Measurements from ENCODE around the gene LMX1A.

DNA sequence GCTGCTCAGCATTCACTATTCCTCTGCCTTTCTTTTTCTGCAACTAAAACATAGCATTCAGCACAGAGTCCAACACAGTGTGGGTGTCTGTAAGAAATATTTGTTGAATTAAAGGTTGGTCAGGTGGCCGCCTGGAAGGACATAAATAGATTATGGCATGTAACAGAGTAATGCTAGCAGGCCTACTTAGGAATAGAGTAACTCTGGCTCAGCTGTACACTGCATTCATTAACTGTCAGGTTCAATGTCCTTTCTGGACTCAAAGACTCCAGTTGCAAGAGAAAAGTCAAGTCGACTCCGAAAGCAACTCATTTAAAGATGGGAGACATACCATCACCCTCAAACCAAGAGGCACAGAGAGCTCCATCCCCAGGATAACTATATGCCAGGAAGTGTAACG lies 116.0 kb downstream of the LMX1A start:
- TF ChIP-seq, protein P1, sequence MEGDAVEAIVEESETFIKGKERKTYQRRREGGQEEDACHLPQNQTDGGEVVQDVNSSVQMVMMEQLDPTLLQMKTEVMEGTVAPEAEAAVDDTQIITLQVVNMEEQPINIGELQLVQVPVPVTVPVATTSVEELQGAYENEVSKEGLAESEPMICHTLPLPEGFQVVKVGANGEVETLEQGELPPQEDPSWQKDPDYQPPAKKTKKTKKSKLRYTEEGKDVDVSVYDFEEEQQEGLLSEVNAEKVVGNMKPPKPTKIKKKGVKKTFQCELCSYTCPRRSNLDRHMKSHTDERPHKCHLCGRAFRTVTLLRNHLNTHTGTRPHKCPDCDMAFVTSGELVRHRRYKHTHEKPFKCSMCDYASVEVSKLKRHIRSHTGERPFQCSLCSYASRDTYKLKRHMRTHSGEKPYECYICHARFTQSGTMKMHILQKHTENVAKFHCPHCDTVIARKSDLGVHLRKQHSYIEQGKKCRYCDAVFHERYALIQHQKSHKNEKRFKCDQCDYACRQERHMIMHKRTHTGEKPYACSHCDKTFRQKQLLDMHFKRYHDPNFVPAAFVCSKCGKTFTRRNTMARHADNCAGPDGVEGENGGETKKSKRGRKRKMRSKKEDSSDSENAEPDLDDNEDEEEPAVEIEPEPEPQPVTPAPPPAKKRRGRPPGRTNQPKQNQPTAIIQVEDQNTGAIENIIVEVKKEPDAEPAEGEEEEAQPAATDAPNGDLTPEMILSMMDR (IDR thresholded peaks at IDR 0.05; ENCODE audit: poor library complexity, severe bottlenecking), result no peak
- TF ChIP-seq REST (IDR thresholded peaks at IDR 0.05; ENCODE audit: borderline replicate concordance), result no peak
- no peak for TF ChIP-seq MXI1 (conservative IDR thresholded peaks at IDR 0.05; ENCODE audit: poor library complexity, severe bottlenecking)
- TF ChIP-seq POLR2AphosphoS5 (IDR thresholded peaks at IDR 0.05), result no peak
- no peak for TF ChIP-seq EZH2 (IDR thresholded peaks at IDR 0.05; ENCODE audit: borderline replicate concordance, insufficient read depth, low read length, poor library complexity, severe bottlenecking)
- no peak for TF ChIP-seq RAD21 (conservative IDR thresholded peaks at IDR 0.05)
- TF ChIP-seq EP300 (conservative IDR thresholded peaks at IDR 0.05; ENCODE audit: poor library complexity, severe bottlenecking), result no peak
- no peak for TF ChIP-seq TAF1 (IDR thresholded peaks at IDR 0.05; ENCODE audit: low read depth)

Measured in neural cell (in vitro differentiated cells).